K562 (cell line): Measurements from ENCODE around the gene EFR3B.

ENCODE experiments used
- FOXM1 ChIP-seq, 2 experiments: fragments of 450-650 bp in 1 of 2; sonication (generic) in 1 of 2; formaldehyde crosslinking in 1 of 2; IDR thresholded peaks; 2 replicates each; pipeline versions ENCODE4 v1.6.1 to v1.9.0; 2017 to 2022; ENCODE audit warnings: low read depth in 2 of 2, mild to moderate bottlenecking in 2 of 2, missing genetic modification reagents in 1 of 2, moderate library complexity in 1 of 2
- JUN ChIP-seq, 2 experiments: sonication (generic) in 1 of 2; formaldehyde crosslinking in 1 of 2; IDR thresholded peaks; 2 replicates each; pipeline versions ENCODE4 v1.6.1 to v1.8.0; 2012 to 2022; ENCODE audit warnings: borderline replicate concordance in 2 of 2, mild to moderate bottlenecking in 2 of 2, improper control_type of control experiment in 1 of 2, low read depth in 1 of 2, low read length in 1 of 2, missing genetic modification reagents in 1 of 2

DNA sequence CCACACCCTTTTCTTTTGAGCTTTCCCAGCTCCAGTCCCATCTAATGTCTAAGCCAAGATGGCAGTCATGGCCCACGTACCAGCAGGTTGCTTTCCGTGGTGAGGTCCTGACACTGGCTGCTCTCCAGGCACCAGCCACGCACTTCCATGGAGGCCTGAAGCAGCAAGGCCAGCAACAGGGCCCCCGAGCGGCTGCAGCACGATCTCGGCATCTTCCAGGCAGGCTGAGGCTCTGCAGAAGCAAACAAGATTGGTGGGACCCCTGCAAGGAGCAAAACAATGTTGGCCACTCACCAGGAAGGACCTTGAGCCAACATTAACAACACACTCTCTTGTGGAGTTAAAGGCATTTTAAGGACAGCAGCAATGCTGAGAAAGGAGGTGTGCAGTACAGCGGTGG lies 122.7 kb downstream of the EFR3B start:
- TF ChIP-seq FOXM1 (IDR thresholded peaks at IDR 0.05; ENCODE audit: low read depth) = no peak
- no peak for TF ChIP-seq FOXM1 (CRISPR knock-in tag; IDR thresholded peaks at IDR 0.05; ENCODE audit: low read depth)
- no peak for TF ChIP-seq JUN (IDR thresholded peaks at IDR 0.05; ENCODE audit: borderline replicate concordance, low read depth, low read length)
- no peak for TF ChIP-seq JUN (CRISPR knock-in tag; IDR thresholded peaks at IDR 0.05; ENCODE audit: borderline replicate concordance)
